Activated naive CD4-positive, alpha-beta T cell treated with anti-CD3 and anti-CD28 coated beads for 36 hours (primary cell): Measurements from ENCODE around the gene PALLD. TPM values are rescaled to one million over a fixed set of nuclear protein-coding genes. Genes with fewer than 3 reads are reported as not detected.

ENCODE experiments used
- CTCF ChIA-PET: fragments of 350-600 bp; sonication (Branson Sonifier 250); formaldehyde crosslinking; loops from one replicate; lab custom pipeline; 2021; ENCODE audit warnings: antibody characterized with exemption; lab: Charles Lee
- DNase-seq: peaks from one replicate; pipeline ENCODE4 v3.0.0-alpha.2; 2020
- H3K27ac Mint-ChIP-seq: one replicate; pipeline ENCODE4 v1.8.0; 2021; ENCODE audit warnings: mild to moderate bottlenecking, mixed read lengths
- H3K27me3 Mint-ChIP-seq: one replicate; pipeline ENCODE4 v1.8.0; 2021; ENCODE audit warnings: low read depth, mixed read lengths
- H3K36me3 Mint-ChIP-seq: one replicate; pipeline ENCODE4 v1.8.0; 2021; ENCODE audit warnings: low read depth, mixed read lengths
- H3K4me1 Mint-ChIP-seq: one replicate; pipeline ENCODE4 v1.8.0; 2021; ENCODE audit warnings: low read depth, mixed read lengths
- H3K4me3 Mint-ChIP-seq: one replicate; pipeline ENCODE4 v1.8.0; 2021; ENCODE audit warnings: mild to moderate bottlenecking, moderate library complexity, mixed read lengths
- H3K9me3 Mint-ChIP-seq: one replicate; pipeline ENCODE4 v1.8.0; 2021; ENCODE audit warnings: mixed read lengths
- intact Hi-C: fragments of 100-400 bp; cut with micrococcal nuclease; formaldehyde crosslinking; loops from one replicate; pipeline ENCODE4 v1.15.1; 2023
- total RNA-seq, 2 experiments: library from RNA; stranded (reverse); gene quantifications; one replicate each; pipeline ENCODE4 v1.2.3, GENCODE V29; 2021

PALLD gene
- total RNA-seq, 2 experiments from 2014 or later: 7.3 to 7.8 TPM

GRCh38 chr4:168751263-168752225, 254.7 kb downstream of the PALLD start:
- H3K9me3 Mint-ChIP-seq: no peaks in the 10 kb centered on the region
- intact Hi-C loops: no loop called here
- DNase-seq: no peak
- CTCF ChIA-PET: no interaction called here
- H3K36me3 Mint-ChIP-seq: no peaks in the 10 kb centered on the region
- no peak overlapping the region for H3K27ac Mint-ChIP-seq
- H3K4me1 Mint-ChIP-seq: no peaks in the 10 kb centered on the region
- H3K4me3 Mint-ChIP-seq: no peak overlapping the region
- peaks cover 18% of the 10 kb centered on the region for H3K27me3 Mint-ChIP-seq

- DNase-seq: no peak
- Mint-ChIP-seq H3K4me3 (no peak overlapping the region), H3K9me3 (no peaks in the 10 kb centered on the region), H3K27me3 (peaks cover 15% of the 10 kb centered on the region), H3K27ac (no peak overlapping the region), H3K4me1 (no peaks in the 10 kb centered on the region), H3K36me3 (no peaks in the 10 kb centered on the region)
- CTCF ChIA-PET: no interaction called here
- intact Hi-C loops: no loop called here
Observed at GRCh38 chr4:168755598-168756477, 259.0 kb downstream of the PALLD start.

DNA sequence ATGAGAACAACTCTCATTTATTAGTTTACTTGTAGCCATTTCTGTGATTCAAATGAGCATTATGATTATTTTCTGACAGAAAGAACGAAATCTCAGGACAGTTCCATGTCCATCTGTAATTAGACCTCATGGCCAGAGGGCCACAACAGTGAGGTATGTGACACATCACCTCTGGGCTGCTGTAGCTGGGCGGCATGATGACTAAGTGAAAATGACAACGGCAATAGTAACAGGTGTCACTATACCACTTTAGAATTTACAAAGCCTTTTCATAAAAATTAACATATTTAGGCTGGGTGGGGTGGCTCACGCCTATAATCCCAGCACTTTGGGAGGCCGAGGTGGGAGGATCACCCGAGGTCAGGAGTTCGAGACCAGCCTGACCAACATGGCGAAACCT, 260.6 kb downstream of the PALLD start:
- Mint-ChIP-seq H3K4me3 (no peak overlapping the region), H3K4me1 (no peaks in the 10 kb centered on the region), H3K27me3 (peaks cover 13% of the 10 kb centered on the region), H3K36me3 (no peaks in the 10 kb centered on the region), H3K27ac (no peak overlapping the region), H3K9me3 (no peaks in the 10 kb centered on the region)
- DNase-seq: no peak
- CTCF ChIA-PET: interaction anchor here (0.6 kb wide), 1 partner anchor 164 kb away, joined by 3 read pairs; no protein-coding TSS in a partner anchor
- intact Hi-C loops: no loop called here

GRCh38 chr4:168758351-168758876, 261.6 kb downstream of the PALLD start:
- H3K27ac Mint-ChIP-seq: no peak overlapping the region
- H3K4me1 Mint-ChIP-seq: no peaks in the 10 kb centered on the region
- H3K4me3 Mint-ChIP-seq: no peak overlapping the region
- intact Hi-C loops: no loop called here
- H3K27me3 Mint-ChIP-seq: peaks cover 10% of the 10 kb centered on the region
- no peak for DNase-seq
- no peaks in the 10 kb centered on the region for H3K9me3 Mint-ChIP-seq
- H3K36me3 Mint-ChIP-seq: no peaks in the 10 kb centered on the region
- CTCF ChIA-PET: no interaction called here

- no peak for DNase-seq
- H3K4me3 Mint-ChIP-seq: no peak overlapping the region
- CTCF ChIA-PET: no interaction called here
- intact Hi-C loops: no loop called here
- no peaks in the 10 kb centered on the region for H3K9me3 Mint-ChIP-seq
- H3K36me3 Mint-ChIP-seq: no peaks in the 10 kb centered on the region
- H3K4me1 Mint-ChIP-seq: no peaks in the 10 kb centered on the region
- no peak overlapping the region for H3K27ac Mint-ChIP-seq
- H3K27me3 Mint-ChIP-seq: peaks cover 6% of the 10 kb centered on the region
Observed at GRCh38 chr4:168759321-168759720, 262.5 kb downstream of the PALLD start.

GRCh38 chr4:168759959-168760527, 263.2 kb downstream of the PALLD start:
- Mint-ChIP-seq H3K27me3 (peaks cover 2% of the 10 kb centered on the region), H3K4me3 (no peak overlapping the region), H3K4me1 (no peaks in the 10 kb centered on the region), H3K27ac (no peak overlapping the region), H3K9me3 (no peaks in the 10 kb centered on the region), H3K36me3 (no peaks in the 10 kb centered on the region)
- DNase-seq: no peak
- CTCF ChIA-PET: no interaction called here
- intact Hi-C loops: no loop called here

DNA sequence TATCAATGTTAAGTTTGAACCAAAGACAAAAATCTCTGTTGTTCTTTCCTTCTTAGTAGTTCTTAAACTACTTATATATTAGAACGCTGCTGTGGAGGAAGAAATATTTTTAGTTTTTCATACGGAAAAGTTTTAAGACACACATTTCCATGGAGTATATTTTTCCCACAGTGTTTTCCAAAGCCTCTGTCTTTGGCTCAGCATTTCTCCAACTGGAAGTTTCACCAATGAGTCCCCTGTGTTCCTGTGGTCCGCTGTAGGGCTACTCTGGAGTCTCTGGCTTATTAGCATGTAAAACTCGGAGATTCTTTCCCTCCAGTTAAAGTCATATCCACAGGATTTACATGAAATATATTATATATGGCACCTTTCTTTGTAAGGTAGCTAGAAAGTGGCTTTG, 264.2 kb downstream of the PALLD start:
- H3K27ac Mint-ChIP-seq: no peak overlapping the region
- no peaks in the 10 kb centered on the region for H3K36me3 Mint-ChIP-seq
- CTCF ChIA-PET: no interaction called here

DNA sequence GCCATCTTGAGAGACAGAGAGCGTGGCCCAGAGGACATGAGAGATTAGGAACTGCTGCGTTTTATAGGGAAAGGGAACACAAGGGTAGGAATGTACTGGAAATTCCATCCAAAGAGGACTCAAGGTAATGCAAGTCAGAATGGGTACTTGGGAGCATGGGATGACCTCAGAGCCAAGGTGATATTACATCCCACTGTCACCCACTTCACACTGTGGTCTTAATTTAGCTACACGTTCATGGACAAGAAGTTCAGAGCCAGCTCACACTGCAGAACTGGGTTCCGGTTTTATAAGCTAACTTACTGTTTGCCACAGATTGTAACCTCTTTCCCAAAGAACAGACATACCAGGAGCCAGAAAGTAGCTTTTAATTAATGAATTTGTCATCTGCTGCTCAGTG, 268.5 kb downstream of the PALLD start:
- no peak for DNase-seq
- H3K27ac Mint-ChIP-seq: no peak overlapping the region
- no peaks in the 10 kb centered on the region for H3K36me3 Mint-ChIP-seq
- intact Hi-C loops: no loop called here
- peaks cover 4% of the 10 kb centered on the region for H3K27me3 Mint-ChIP-seq
- H3K9me3 Mint-ChIP-seq: no peaks in the 10 kb centered on the region
- CTCF ChIA-PET: interaction anchor here (0.5 kb wide), 1 partner anchor 646 kb away, joined by 3 read pairs; no protein-coding TSS in a partner anchor
- H3K4me1 Mint-ChIP-seq: no peaks in the 10 kb centered on the region
- no peak overlapping the region for H3K4me3 Mint-ChIP-seq

More for the DNA sequence above, 264.2 kb downstream of the PALLD start:
- Mint-ChIP-seq H3K4me1 (no peaks in the 10 kb centered on the region), H3K27me3 (peaks cover 2% of the 10 kb centered on the region), H3K4me3 (no peak overlapping the region), H3K9me3 (no peaks in the 10 kb centered on the region)
- intact Hi-C loops: no loop called here
- no peak for DNase-seq

DNA sequence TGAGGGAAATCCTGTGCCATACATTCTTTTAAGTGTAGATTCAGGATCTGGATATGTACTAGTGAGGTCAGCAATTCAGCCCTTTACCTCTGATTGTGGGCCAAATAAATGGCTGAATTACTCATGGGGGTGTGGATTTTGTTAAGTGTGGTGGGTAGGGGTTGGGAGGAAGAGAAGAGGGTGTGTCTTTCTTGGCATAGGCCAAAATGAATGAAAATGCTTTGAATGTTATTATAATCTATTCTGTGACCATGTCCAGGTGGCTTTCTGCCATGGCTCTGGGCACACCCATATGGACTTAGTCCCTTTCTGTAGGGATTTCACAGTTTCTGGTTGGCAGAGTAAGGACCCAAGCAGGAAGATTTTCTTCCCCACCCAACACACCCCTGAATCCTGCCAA, 268.9 kb downstream of the PALLD start:
- intact Hi-C loops: no loop called here
- CTCF ChIA-PET: interaction anchor here (0.5 kb wide), 1 partner anchor 645 kb away, joined by 3 read pairs; no protein-coding TSS in a partner anchor
- Mint-ChIP-seq H3K9me3 (no peaks in the 10 kb centered on the region), H3K27ac (no peak overlapping the region), H3K4me1 (no peaks in the 10 kb centered on the region), H3K4me3 (no peak overlapping the region), H3K27me3 (peaks cover 4% of the 10 kb centered on the region), H3K36me3 (no peaks in the 10 kb centered on the region)
- no peak for DNase-seq

DNA sequence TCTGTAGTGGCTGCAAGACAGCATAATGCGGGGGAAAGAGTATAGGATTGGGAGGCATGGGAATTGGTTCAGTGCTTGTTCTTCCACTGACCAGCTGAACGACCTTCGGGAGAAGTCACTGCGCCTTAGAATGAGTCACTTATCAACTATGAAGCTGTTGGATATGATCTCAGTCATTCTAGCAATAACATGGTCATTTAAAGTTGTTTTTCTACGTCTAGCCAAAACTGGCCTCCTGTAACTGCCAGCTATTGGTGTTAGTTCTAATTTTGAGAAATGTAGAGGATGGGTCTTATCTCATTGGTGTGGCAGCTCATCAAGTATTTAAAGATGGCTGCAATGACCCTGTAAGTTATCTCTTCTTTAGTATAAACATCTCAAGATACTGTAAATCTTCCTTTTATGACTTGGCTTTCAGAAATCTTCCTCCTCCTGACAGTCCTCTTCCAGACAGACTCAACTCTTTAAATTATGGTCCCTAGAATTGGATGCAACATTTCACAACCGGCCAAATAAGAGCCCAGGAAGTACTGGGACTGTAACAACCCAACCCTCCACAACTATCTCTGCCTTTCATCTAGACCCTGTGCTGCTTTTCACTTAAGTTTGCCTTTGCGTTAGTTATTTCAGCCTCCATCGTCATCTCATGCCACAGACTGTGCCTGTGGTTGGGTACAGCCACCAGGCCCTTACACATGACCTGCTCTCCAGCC, 269.9 kb downstream of the PALLD start:
- no peaks in the 10 kb centered on the region for H3K36me3 Mint-ChIP-seq
- no peaks in the 10 kb centered on the region for H3K9me3 Mint-ChIP-seq
- no peaks in the 10 kb centered on the region for H3K4me1 Mint-ChIP-seq
- no peak overlapping the region for H3K27ac Mint-ChIP-seq
- H3K27me3 Mint-ChIP-seq: peaks cover 10% of the 10 kb centered on the region
- CTCF ChIA-PET: no interaction called here
- no peak overlapping the region for H3K4me3 Mint-ChIP-seq
- no peak for DNase-seq
- intact Hi-C loops: no loop called here

- H3K27me3 Mint-ChIP-seq: peaks cover 10% of the 10 kb centered on the region
- no peak overlapping the region for H3K27ac Mint-ChIP-seq
- no peak for DNase-seq
- H3K36me3 Mint-ChIP-seq: no peaks in the 10 kb centered on the region
- H3K4me1 Mint-ChIP-seq: no peaks in the 10 kb centered on the region
- no peaks in the 10 kb centered on the region for H3K9me3 Mint-ChIP-seq
- CTCF ChIA-PET: interaction anchor here (0.5 kb wide), 1 partner anchor 615 kb away, joined by 4 read pairs; no protein-coding TSS in a partner anchor
- intact Hi-C loops: no loop called here
- H3K4me3 Mint-ChIP-seq: no peak overlapping the region
Observed at GRCh38 chr4:168769416-168769815, 272.6 kb downstream of the PALLD start.
